Stomach (tissue), 4 donors: ENCODE results near the gene CBX3.

Experiments used
- POLR2A ChIP-seq, 4 donors: fragments of 450-650 bp; IDR thresholded peaks; one replicate each; pipeline ENCODE4 v1.6.1; 2016; ENCODE audit warnings: antibody characterized with exemption in 4 of 4, control low read depth in 2 of 4, mild to moderate bottlenecking in 1 of 4, moderate library complexity in 1 of 4
- TF ChIP-seq, protein P1 (sequence below), 7 experiments: fragments of 450-650 bp in 4 of 7; fragments of 200-600 bp in 3 of 7; sonication (generic) in 3 of 7; IDR thresholded peaks; one replicate each; pipeline ENCODE4 v1.5.1; 2016 to 2019; ENCODE audit warnings: antibody characterized with exemption in 7 of 7, control low read depth in 2 of 7, mild to moderate bottlenecking in 1 of 7

DNA sequence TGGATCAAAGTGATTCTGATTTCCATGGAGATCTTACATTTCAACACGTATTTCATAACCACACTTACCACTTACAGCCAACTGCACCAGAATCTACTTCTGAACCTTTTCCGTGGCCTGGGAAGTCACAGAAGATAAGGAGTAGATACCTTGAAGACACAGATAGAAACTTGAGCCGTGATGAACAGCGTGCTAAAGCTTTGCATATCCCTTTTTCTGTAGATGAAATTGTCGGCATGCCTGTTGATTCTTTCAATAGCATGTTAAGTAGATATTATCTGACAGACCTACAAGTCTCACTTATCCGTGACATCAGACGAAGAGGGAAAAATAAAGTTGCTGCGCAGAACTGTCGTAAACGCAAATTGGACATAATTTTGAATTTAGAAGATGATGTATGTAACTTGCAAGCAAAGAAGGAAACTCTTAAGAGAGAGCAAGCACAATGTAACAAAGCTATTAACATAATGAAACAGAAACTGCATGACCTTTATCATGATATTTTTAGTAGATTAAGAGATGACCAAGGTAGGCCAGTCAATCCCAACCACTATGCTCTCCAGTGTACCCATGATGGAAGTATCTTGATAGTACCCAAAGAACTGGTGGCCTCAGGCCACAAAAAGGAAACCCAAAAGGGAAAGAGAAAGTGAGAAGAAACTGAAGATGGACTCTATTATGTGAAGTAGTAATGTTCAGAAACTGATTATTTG, 16.3 kb upstream of the CBX3 start:
- TF ChIP-seq POLR2A (IDR thresholded peaks at IDR 0.05): no peak
- TF ChIP-seq, protein P1, sequence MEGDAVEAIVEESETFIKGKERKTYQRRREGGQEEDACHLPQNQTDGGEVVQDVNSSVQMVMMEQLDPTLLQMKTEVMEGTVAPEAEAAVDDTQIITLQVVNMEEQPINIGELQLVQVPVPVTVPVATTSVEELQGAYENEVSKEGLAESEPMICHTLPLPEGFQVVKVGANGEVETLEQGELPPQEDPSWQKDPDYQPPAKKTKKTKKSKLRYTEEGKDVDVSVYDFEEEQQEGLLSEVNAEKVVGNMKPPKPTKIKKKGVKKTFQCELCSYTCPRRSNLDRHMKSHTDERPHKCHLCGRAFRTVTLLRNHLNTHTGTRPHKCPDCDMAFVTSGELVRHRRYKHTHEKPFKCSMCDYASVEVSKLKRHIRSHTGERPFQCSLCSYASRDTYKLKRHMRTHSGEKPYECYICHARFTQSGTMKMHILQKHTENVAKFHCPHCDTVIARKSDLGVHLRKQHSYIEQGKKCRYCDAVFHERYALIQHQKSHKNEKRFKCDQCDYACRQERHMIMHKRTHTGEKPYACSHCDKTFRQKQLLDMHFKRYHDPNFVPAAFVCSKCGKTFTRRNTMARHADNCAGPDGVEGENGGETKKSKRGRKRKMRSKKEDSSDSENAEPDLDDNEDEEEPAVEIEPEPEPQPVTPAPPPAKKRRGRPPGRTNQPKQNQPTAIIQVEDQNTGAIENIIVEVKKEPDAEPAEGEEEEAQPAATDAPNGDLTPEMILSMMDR (IDR thresholded peaks at IDR 0.05): no peak
